ENCODE measurements around the gene C16orf46.

DNA sequence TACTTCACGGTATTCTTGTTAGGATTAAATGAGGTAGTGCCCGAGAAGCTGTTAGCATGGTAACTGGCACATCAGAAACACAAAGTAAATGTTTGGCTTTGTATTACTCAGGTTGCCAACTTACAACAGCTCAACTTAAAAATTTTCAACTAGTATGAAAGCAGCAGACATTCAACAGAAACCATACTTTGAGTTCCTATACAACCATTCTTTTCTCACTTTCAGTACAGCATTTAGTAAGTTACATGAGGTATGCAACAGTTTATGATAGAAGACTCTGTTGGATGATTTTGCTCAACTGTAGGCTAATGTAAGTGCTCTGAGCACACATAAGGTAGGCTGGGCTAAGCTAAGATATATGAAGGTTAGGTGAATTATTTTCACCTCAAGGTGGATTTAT, 62.4 kb downstream of the C16orf46 start:
- TF ChIP-seq, protein P1, sequence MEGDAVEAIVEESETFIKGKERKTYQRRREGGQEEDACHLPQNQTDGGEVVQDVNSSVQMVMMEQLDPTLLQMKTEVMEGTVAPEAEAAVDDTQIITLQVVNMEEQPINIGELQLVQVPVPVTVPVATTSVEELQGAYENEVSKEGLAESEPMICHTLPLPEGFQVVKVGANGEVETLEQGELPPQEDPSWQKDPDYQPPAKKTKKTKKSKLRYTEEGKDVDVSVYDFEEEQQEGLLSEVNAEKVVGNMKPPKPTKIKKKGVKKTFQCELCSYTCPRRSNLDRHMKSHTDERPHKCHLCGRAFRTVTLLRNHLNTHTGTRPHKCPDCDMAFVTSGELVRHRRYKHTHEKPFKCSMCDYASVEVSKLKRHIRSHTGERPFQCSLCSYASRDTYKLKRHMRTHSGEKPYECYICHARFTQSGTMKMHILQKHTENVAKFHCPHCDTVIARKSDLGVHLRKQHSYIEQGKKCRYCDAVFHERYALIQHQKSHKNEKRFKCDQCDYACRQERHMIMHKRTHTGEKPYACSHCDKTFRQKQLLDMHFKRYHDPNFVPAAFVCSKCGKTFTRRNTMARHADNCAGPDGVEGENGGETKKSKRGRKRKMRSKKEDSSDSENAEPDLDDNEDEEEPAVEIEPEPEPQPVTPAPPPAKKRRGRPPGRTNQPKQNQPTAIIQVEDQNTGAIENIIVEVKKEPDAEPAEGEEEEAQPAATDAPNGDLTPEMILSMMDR (IDR thresholded peaks at IDR 0.05): no peak
- no peak for TF ChIP-seq POLR2A (IDR thresholded peaks at IDR 0.05)
